ENCODE measurements around the gene NUPR2.
"Not testable (repeated sequence)": the region's sequence is repeated elsewhere in the genome, so short reads cannot be mapped to it uniquely, and the experiment has no call there.

Gene NUPR2

GRCh38 chr7:56115852-56116538, at the start of gene NUPR2:
Gene NUPR2, minus strand, starts transcription at chr7:56116417. Its CDS starts 103 bp downstream, at chr7:56116314.
- DNase-seq (ENCODE audit: low read depth): no peak

- DNase-seq (ENCODE audit: low read depth): no peak
Observed at GRCh38 chr7:56157238-56157790, 41.1 kb upstream of the NUPR2 start.

- DNase-seq (ENCODE audit: low read depth): not testable (repeated sequence)
Observed at GRCh38 chr7:56131062-56131461, 14.8 kb upstream of the NUPR2 start.

- no peak for DNase-seq (ENCODE audit: low read depth)
Observed at GRCh38 chr7:56127241-56127975, 11.2 kb upstream of the NUPR2 start.

- DNase-seq (ENCODE audit: low read depth): no peak
Observed at GRCh38 chr7:56125831-56126230, 9.6 kb upstream of the NUPR2 start.

- DNase-seq (ENCODE audit: low read depth): no peak
Observed at GRCh38 chr7:56124981-56125380, 8.8 kb upstream of the NUPR2 start.

GRCh38 chr7:56121440-56121839, 5.2 kb upstream of the NUPR2 start:
- no peak for DNase-seq (ENCODE audit: low read depth)

- not testable (repeated sequence) for DNase-seq (ENCODE audit: low read depth)
Observed at GRCh38 chr7:56112244-56112643, 4.0 kb downstream of the NUPR2 start.

GRCh38 chr7:56110611-56111010, 5.6 kb downstream of the NUPR2 start:
- DNase-seq (ENCODE audit: low read depth): no peak

- DNase-seq (ENCODE audit: low read depth): no peak
Observed at GRCh38 chr7:56107954-56108258, 8.3 kb downstream of the NUPR2 start.

GRCh38 chr7:56106108-56107073, 9.8 kb downstream of the NUPR2 start, which contains the start of gene CHCHD2:
Gene CHCHD2, minus strand, starts transcription at chr7:56106476. Its CDS starts 63 bp downstream, at chr7:56106413.
- DNase-seq (ENCODE audit: low read depth): peak; percentile 90

GRCh38 chr7:56105508-56105907, 10.7 kb downstream of the NUPR2 start:
- no peak for DNase-seq (ENCODE audit: low read depth)

GRCh38 chr7:56104138-56104537, 12.1 kb downstream of the NUPR2 start:
- not testable (repeated sequence) for DNase-seq (ENCODE audit: low read depth)

GRCh38 chr7:56099653-56100052, 16.6 kb downstream of the NUPR2 start:
- DNase-seq (ENCODE audit: low read depth): no peak

- DNase-seq (ENCODE audit: low read depth): not testable (repeated sequence)
Observed at GRCh38 chr7:56098187-56099008, 17.8 kb downstream of the NUPR2 start.

GRCh38 chr7:56097700-56098099, 18.5 kb downstream of the NUPR2 start:
- no peak for DNase-seq (ENCODE audit: low read depth)

- DNase-seq (ENCODE audit: low read depth): no peak
Observed at GRCh38 chr7:56092789-56093531, 23.3 kb downstream of the NUPR2 start, which contains the start of gene PHKG1. Gene PHKG1, minus strand, starts transcription at chr7:56092952. Its CDS starts 4,011 bp downstream, at chr7:56088941.

GRCh38 chr7:56092388-56092787, 23.8 kb downstream of the NUPR2 start:
- DNase-seq (ENCODE audit: low read depth): not testable (repeated sequence)

GRCh38 chr7:56091591-56091990, 24.6 kb downstream of the NUPR2 start:
- DNase-seq (ENCODE audit: low read depth): no peak

GRCh38 chr7:56087445-56087844, 28.8 kb downstream of the NUPR2 start:
- no peak for DNase-seq (ENCODE audit: low read depth)
